GM19372 (cell line): ENCODE results near the gene KLLN.
"Not testable (repeated sequence)": the region's sequence is repeated elsewhere in the genome, so short reads cannot be mapped to it uniquely, and the experiment has no call there.

Source experiments
- ATAC-seq: cut with Tn5 transposase; IDR thresholded peaks from one replicate; pipeline ENCODE4 v1.9.1; 2021; ENCODE audit warnings: mild to moderate bottlenecking, low read depth, moderate library complexity; ENCODE audit not compliant: unreplicated experiment

The KLLN gene, protein sequence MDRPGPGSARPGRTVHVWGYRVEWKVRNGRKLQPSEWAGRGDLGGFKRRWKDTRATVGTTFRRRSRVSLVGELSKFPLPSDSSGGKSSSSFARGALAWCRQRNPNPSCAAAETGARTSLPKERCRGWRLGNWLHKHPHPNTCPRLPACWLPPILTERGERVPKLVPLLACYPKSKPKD

DNA sequence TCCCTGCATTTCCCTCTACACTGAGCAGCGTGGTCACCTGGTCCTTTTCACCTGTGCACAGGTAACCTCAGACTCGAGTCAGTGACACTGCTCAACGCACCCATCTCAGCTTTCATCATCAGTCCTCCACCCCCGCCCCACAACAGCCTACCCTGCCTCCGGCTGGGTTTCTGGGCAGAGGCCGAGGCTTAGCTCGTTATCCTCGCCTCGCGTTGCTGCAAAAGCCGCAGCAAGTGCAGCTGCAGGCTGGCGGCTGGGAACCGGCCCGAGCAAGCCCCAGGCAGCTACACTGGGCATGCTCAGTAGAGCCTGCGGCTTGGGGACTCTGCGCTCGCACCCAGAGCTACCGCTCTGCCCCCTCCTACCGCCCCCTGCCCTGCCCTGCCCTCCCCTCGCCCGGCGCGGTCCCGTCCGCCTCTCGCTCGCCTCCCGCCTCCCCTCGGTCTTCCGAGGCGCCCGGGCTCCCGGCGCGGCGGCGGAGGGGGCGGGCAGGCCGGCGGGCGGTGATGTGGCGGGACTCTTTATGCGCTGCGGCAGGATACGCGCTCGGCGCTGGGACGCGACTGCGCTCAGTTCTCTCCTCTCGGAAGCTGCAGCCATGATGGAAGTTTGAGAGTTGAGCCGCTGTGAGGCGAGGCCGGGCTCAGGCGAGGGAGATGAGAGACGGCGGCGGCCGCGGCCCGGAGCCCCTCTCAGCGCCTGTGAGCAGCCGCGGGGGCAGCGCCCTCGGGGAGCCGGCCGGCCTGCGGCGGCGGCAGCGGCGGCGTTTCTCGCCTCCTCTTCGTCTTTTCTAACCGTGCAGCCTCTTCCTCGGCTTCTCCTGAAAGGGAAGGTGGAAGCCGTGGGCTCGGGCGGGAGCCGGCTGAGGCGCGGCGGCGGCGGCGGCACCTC is at the start of gene KLLN, which contains the start of gene PTEN:
Gene KLLN (minus strand): TSS at position 481 of the 891 bp plus-strand sequence. CDS start 1,046 bp downstream, outside the sequence.
Gene PTEN (plus strand): TSS at position 573 of the 891 bp plus-strand sequence. CDS start 845 bp downstream, outside the sequence.
- peak; percentile 36 for ATAC-seq

DNA sequence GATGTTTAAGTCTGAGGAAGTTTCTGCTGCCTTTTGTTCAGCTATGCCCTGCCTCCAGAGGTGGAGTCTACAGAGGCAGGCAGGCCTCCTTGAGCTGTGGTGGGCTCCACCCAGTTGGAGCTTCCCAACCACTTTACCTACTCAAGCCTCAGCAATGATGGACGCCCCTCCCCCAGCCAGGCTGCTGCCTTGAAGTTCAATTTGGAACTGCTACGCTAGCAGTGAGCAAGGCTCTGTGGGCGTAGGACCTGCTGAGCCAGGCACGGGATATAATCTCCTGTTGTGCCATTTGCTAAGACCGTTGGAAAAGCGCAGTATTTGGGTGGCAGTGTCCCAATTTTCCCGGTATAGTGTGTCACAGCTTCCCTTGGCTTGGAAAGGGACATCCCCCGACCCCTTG is 40.1 kb upstream of the KLLN start:
- ATAC-seq = not testable (repeated sequence)

DNA sequence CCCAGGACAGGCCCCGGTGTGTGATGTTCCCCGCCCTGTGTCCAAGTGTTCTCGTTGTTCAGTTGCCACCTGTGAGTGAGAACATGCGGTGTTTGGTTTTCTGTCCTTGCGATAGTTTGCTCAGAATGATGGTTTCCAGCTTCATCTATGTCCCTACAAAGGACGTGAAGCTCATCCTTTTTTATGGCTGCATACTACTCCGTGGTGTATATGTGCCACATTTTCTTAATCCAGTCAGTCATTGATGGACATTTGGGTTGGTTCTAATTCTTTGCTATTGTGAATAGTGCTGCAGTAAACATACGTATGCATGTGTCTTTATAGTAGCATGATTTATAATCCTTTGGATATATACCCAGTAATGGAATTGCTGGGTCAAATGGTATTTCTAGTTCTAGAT is 34.6 kb upstream of the KLLN start:
- not testable (repeated sequence) for ATAC-seq

DNA sequence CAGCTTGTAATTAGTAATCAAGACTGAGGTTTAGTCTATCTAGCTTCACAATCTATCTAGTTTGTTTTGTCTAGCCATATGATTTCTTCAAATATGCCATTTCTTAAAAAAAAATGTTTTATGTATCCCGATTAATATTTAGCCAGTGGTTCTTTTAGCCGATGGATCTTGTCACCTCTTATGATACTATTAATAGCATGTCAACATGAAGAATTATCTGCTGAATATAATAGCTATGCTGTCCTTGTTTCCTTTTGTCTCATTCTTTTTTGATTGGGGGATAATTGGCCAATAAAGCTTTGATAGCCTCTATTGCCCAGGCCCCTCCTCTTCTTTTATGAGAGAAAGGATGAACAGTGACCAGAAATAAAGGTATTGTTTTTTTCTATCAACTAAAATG is 32.9 kb upstream of the KLLN start:
- ATAC-seq = no peak

DNA sequence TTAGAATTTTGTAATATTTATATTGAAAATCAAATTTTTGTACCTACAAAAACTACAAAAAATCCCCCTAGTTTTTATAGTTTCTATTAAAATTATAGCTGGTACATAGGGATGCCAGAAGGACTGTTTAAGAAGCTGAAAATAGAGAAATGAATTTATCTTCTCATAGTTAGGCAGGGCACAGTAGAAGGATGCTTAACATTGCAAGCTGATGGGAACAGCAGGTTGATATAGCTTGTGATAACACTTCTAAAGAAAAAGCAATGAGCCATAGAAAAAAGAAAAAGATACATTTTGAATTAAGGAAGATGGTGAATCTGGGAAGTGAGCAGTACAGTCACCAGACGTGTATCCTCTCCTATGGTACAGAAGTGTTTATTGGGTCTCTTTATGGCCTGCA is 32.1 kb upstream of the KLLN start:
- ATAC-seq = no peak

DNA sequence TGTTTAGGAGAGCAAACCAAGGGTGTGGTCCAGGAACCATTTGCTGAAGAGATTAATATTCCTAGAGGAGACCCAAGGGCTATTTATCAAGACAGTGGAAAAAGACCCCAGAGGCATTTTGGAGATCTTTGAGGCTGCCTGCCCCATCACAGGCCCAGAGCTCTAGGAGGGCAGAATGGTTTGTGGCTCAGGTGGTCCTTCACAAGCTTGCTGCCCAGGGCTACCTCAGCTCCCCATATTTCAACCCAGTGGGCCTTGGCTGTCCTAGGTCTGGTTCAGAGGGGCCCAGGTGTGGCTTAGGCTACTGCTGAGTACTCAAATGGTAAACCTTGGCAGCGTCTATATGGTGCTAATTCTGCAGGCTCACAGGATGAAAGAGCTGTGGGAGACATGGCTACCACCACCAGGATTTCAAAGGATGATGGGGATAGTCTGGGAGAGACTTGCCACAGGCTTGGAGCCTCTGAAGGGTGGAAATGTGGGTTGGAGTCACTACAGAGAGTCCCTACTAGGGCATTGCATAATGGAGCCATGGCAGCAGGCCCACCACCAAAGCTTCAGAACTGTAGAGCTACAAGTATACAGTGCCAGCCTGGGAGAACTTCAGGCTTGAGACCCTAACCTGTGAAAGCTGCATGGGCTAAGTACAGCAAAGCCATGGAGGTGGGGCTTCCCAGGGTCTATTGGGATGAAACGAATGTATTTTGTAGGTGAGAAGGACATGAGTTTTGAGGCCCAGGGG is 24.4 kb upstream of the KLLN start:
- no peak for ATAC-seq

DNA sequence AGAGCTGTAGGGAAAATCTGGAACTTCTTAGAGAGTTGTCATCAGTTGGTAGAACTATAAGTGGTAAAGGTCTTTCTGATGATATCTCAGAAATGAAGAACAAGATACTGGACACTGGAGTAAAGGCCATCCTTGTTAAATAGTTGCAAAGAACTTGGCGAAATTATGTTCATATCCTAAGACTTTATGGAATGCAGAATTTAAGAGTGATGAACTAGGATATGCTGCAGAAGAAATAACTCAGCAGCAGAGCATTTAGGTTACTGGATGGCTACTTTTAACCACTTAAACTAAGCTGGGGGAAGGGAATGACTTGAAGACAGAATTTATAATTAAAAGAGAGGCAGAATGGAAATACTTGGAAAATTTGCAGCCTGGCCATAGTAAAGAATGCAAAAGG is 23.8 kb upstream of the KLLN start:
- ATAC-seq = no peak

DNA sequence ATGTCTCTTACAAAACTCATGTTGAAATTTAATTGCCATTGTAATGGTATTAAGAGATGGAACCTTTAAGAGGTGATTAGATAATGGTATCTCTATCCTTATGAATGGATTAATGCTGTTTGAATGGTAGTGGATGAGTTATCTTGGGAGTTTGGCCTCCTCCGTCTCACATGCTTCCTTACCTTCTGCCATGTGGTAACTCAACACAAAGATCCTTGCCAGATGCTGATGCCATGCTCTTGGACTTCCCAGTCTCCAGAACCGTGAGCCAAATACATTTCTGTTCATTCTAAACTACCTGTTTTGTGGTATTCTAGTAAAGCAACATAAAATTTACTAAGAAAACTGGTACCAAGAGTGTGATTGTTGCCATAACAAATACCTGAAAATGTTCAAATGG is 23.3 kb upstream of the KLLN start:
- no peak for ATAC-seq

DNA sequence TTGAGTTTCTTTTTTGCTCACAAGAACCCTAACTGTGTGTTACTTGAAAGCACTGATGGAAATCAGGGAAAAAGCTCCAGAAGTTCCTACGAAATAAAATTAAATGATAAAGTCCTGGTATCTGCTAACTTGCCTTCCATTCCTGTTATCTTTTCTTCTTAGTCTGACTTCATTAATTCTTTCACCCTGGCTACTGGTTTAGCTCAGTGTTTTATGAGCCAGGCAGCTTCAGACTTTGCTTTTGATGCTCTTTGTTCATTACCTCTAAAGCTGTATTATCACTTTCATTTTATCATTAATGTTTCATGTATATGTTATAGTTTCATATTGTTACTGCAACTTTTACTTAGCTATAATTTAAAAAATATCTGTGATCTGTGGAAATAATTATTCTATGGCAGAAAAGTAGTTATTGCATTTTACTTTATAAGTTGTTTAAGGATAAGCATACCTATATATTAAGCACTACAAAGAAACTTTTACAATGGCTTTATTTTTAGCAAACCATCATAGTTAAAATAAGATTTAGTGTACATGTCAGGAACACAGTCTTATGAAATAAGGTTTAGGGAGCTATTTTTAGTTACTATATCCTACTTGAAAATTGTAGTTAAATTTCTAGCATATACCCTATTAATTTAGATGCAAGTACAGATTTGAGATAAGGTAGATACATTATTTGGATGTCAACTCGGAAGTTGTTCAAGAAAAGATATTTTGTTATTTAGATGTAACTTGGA is 19.4 kb upstream of the KLLN start:
- ATAC-seq = no peak

DNA sequence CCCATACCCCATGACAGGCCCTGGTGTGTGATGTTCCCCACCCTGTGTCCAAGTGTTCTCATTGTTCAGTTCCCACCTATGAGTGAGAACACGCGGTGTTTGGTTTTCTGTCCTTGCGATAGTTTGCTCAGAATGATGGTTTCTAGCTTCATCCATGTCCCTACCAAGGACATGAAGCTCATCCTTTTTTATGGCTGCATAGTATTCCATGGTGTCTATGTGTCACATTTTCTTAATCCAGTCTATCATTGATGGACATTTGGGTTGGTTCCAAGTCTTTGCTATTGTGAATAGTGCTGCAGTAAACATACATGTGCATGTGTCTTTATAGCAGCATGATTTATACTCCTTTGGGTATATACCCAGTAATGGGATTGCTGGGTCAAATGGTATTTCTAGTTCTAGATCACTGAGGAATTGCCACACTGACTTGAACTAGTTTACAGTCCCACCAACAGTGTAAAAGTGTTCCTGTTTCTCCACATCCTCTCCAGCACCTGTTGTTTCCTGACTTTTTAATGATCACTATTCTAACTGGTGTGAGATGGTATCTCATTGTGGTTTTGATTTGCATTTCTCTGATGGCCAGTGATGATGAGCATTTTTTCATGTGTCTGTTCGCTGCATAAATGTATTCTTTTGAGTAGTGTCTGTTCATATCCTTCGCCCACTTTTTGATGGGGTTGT is 18.2 kb upstream of the KLLN start:
- ATAC-seq = not testable (repeated sequence)

DNA sequence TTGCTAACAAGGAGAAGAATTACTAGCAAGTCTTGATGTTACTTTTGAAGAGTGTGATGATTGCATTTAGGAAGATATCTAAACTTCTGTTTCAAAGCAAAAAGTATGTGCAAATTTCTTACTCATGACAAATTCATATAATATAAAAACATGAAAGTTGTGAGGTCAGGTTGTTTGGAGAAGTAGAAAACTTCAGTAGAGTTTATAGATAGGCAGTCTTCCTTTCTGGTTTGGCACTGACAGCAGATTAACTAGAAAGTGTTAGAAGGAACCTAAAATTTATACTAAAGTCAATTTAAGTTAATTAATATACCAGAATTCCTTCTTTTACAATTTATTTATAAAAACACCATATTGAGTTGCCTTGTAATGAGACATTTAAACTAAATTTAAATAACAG is 17.0 kb upstream of the KLLN start:
- no peak for ATAC-seq

DNA sequence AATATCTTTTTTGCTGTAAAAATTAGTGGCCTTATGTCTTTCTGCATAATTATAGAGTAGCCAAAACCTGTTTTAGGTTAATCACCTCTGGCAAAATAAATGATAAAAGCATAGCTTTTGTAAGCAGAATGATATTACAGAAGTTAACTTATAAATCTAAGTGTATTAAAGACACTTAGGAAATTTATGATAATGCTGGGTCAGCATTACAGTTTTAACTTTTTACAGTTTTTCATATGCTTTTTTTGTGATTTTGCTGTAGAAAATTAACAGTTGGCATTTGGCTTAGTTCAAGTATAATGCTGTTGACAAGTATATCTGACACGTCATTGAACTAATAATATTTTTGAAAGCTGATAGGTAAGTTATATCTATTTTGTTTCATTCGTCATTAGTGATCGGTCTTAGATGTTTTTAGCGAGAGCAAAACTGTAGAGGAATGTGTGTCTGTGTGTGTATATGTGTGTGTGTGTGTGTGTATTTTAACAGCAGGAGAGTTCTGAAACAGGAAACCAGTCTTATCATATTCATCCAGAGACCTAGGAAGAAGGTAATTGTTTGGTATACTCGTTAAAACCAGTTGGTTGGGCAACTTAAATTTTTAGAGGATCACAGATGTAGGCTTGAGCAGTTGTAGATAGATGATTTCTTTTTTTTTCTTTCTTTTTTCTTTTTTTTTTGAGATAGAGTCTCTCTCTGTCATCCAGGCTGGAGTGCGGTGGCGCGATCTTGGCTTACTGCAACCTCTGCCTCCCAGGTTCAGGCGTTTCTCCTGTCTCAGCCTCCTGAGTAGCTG is 15.5 kb upstream of the KLLN start:
- ATAC-seq = no peak

DNA sequence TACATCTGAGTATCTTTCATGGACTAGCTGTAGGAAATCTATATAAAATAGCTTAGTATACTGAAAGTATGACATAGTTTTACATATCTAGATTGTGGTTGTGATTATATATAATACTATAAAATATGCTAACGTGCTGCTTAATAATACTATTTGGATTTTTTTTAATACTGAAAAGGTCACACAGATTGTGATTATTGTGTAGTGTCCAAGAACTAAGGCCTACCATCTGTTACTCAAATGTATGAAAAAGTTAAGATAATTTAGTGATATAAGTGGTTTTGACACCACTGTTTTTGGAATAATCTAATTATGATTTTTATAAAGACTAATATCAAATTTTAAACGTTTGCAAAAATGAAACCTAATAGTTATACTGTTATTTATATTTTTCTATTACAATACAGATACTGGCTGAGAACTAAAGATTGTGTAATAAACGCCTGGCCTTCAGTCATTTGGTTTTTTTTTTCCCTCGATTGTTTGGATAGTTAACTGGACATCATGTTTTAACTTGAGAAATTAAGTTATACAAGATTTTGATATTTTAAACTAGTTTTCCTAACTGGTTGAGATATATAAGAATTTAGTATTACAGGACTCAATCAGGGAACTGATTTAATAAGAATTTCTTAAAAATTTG is 12.7 kb upstream of the KLLN start:
- no peak for ATAC-seq

DNA sequence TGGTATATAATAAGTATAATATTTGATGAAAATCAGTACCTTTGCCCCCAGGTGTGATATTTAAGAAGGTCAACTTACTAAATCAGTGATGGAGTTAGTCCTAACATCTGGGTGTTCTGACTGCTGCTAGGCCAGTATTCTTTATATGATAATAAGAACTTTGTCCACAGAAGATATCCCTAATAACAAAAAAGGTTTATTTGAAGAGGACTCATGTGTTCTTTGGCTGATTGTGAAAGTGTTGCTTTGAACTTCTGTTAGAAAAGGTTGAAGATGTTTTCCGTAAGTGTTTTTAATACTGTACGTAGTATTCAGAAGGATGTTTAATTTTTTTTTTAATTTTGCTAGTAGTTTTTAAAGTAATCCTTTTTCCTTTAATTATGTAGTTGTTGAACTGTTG is 10.3 kb upstream of the KLLN start:
- ATAC-seq = no peak

DNA sequence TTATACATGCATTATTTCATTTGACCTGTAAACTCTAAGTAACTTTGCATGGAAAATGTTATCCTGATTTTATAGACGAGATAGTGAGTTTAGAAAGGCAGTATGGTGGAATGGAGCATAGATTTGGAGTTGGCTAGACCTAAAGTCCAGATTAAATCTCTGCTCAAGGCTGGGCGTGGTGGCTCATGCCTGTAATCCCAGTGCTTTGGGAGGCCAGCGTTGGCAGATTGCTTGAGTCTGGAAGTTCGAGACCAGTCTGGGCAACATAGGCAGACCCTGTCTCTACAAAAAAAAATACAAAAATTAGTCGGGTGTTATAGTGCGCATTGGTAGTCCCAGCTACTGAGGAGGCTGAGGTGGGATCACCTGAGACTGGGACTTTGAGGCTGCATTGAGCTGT is 9.5 kb upstream of the KLLN start:
- ATAC-seq = no peak

DNA sequence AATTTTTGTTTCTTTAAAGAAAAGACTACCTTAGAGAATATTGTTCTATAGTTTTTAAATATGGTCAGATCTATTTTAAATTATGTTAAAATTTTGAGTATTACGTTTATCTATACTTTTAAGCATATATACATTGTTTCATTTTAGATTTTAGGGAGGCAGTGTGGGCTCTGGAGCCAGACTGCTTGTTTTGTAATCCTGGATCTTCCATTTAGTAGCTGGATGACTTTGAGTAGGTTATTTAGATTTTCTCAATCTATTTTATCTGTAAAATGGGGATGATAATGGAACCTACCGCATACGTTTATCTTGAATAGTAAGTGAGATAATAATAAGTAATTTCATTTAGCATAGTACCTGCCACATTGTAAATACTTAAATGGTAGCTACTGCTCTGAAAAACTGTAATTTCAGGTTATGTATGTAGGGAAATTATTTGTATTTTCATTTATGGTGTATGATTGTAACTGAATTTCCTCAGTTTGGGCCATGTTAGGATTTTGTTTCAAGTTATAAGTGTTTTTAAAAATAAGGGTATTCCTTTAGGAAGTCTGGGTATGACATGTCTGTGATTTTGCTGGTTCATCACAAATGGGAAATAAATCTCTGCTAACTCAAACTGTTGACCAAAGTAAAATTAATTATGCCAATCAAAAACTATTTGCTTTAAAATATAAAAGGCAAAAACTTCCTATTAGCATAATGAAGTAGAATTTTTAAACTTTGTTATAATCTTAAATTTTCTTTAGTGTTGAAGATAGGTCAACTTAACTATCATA is 6.6 kb upstream of the KLLN start:
- ATAC-seq = no peak

DNA sequence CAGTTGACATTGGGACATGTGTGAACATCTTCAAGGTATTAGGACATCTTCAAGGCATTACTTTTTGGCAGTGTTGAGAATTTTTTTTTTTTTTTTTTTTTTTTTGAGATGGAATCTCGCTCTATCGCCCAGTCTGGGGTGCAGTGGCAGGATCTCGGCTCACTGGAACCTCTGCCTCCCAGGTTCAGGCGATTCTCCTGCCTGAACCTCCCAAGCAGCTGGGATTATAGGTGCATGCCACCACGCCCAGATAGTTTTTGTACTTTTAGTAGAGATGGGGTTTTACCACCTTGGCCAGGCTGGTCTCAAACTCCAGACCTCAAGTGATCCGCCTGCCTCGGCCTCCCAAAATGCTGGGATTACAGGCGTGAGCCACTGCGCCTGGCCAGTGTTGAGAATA is 5.8 kb upstream of the KLLN start:
- not testable (repeated sequence) for ATAC-seq

DNA sequence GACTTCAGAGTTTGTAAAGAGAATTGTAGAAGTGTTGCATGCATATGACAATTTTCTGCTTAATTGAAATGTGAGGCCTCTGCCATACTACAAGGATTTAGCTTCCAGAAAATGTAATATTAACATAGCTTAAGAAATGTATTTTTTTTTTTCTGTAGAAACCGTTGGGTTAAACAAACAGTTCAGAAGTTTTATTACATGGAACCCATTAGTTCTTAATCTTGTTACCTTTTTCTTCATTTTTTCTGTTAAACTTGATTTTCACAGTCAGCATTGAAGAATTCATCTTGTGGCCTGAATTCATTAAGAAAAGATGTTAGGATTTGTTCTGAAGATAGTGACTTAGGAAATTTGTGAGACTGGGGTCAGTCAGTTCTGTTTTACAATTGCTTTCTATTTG is 4.9 kb upstream of the KLLN start:
- ATAC-seq = no peak
